SK-N-DZ (cell line): ENCODE results near the gene C1orf53. TPM values are rescaled to one million over a fixed set of nuclear protein-coding genes. Genes with fewer than 3 reads are reported as not detected.
A peak's percentile ranks its signal among the peaks of the same experiment; 100 is the strongest.
"Not testable (repeated sequence)": the region's sequence is repeated elsewhere in the genome, so short reads cannot be mapped to it uniquely, and the experiment has no call there.

Experiments used
- DNase-seq: peaks from one replicate; pipeline ENCODE4 v3.0.0-alpha.2; 2015; ENCODE audit warnings: low spot score
- polyA plus RNA-seq, 2 experiments: library from polyadenylated mRNA; depleted of rRNA; stranded (reverse); fragments of >200 nt; gene quantifications; 2 replicates each; pipeline ENCODE4 v1.2.3, GENCODE V29; 2014

Gene C1orf53
- polyA plus RNA-seq (2014; cell fraction: cytosol; rRNA removed) = 1.7 and 3.3 TPM in 2 replicates
- 2.7 TPM in 1 of 2 replicates, not detected in the other for polyA plus RNA-seq (2014; cell fraction: nucleus; rRNA removed)

GRCh38 chr1:197902454-197903195 is at the start of gene C1orf53:
Gene C1orf53 (plus strand): TSS chr1:197902630. CDS start chr1:197902650, 20 bp downstream.
- DNase-seq = peak; percentile 83

- not testable (repeated sequence) for DNase-seq
Observed at GRCh38 chr1:197855751-197856150, 46.7 kb upstream of the C1orf53 start.

DNA sequence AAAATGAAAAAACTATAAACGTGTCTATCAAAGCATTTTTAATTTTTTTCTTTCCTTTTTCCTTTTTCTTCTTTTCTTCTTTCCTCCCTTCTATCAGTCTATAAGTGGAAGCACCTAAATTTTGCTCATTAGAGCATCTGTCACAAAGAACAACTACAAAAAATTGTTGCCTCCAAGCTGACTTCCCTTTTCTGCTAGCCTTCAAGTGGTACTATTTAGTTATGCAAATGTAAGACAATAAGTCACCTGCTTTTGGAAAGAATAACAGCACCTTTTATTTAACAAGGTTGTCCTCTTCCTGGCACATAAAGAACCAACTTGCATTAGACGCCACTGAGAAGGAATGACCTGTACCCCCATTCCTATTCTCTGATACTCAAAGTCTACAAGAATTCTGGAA is 45.0 kb upstream of the C1orf53 start:
- no peak for DNase-seq

DNA sequence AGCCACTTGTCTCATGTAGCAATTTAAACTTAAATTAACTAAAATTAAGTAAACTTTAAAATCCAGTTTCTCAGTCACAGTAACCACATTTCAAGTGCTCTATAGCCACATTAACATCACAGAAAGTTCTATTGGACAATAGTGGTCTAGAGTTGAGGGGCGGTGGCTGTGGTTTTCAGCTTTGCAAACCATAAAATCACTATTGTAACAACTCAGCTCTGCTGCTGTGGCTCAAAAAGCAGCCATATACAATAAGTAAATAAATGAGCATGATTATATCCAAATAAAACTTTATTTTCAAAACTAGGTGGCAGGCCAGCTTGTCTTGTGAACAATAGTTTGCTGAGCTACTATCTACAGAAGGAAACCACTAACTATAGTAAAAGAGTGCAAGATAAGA is 43.4 kb upstream of the C1orf53 start:
- no peak for DNase-seq

GRCh38 chr1:197862221-197862620 is 40.2 kb upstream of the C1orf53 start:
- DNase-seq = no peak

- no peak for DNase-seq
Observed at GRCh38 chr1:197862671-197863070, 39.8 kb upstream of the C1orf53 start.

DNA sequence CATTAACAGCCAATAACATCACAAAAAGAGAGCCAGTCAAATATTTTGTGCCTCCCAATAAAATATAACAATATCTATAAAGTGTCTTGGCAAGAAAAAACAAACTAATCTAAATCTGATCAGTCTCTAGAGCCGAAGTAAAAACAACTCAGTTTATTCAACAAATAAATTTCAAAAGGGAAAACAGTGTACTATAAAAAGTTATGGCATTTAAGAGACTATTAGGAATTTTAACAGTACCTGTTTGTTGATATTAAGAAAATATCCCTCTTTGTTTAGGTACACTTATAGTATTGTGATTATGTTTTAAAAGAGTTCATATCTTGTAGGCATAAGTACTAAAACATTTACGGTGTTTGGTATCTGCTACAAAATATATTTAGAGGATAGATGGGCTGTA is 36.6 kb upstream of the C1orf53 start:
- DNase-seq = no peak

DNA sequence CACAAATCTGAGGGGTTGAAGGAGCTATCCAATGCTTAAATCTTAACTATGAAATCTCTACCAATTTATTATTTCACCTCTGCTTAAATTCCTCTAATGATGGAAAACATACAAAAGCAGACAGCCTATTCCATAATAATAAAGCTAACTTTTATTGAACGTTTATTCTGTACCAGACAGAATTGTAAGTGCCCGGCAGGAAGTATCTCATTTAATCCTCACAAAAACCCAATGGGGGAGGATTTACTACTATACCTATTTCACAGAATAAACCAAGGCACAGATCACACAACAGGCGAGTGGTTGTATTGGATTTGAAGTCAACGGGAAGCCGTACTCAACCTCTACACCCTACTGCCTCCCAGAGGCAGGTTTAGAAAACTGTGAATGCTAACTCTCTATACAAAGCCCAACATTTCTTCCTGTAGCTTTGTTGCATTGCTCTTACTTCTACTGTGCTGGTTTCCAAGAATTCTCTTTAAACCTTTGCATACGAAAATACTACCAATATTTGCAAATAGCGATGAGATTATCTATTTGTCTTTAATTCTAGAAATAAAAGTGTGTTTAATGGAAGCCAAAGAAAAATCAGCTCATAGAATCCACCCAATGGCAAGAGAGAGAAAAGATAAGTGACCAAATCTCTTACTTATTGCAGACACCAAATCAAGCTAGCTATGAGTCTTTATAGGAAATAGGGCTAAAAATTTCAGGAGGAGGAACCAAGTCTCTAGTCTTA is 33.5 kb upstream of the C1orf53 start:
- peak; percentile 10 for DNase-seq

- DNase-seq = no peak
Observed at GRCh38 chr1:197869490-197870077, 32.8 kb upstream of the C1orf53 start.

GRCh38 chr1:197876894-197877293 is 25.5 kb upstream of the C1orf53 start:
- no peak for DNase-seq

GRCh38 chr1:197880385-197880784 is 22.0 kb upstream of the C1orf53 start:
- not testable (repeated sequence) for DNase-seq

DNA sequence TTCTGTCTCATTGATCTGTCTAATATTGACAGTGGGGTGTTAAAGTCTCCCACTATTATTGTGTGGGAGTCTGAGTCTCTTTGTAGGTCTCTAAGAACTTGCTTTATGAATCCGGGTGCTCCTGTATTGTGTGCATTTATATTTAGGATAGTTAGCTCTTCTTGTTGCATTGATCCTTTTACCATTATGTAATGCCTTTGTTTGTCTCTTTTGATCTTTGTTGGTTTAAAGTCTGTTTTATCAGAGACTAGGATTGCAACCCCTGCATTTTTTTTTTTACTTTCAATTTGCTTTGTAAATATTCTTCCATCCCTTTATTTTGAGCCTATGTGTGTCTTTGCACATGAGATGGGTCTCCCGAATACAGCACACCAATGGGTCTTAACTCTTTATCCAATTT is 20.2 kb upstream of the C1orf53 start:
- DNase-seq = not testable (repeated sequence)

GRCh38 chr1:197884173-197884572 is 18.3 kb upstream of the C1orf53 start:
- DNase-seq = no peak

DNA sequence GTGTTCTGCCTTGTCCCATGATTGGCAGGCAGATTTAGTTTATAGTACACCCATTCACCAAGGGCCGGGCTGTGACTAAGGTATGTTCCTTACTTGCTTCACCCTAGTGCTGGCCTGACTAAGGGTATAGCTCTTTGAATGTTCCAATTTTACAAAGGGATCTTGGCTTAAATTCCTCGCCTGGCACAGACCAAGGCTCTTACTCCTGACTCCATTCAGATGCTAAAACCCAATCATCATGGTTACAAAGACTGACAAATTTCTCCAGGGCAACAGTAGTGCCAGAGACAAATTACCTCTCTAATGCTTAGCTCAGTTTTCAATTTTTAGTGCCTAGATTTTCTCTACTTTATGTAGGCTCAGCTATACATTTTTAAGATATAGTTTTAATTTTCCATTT is 11.5 kb upstream of the C1orf53 start:
- DNase-seq = no peak

GRCh38 chr1:197892684-197893083 is 9.7 kb upstream of the C1orf53 start:
- DNase-seq = no peak

DNA sequence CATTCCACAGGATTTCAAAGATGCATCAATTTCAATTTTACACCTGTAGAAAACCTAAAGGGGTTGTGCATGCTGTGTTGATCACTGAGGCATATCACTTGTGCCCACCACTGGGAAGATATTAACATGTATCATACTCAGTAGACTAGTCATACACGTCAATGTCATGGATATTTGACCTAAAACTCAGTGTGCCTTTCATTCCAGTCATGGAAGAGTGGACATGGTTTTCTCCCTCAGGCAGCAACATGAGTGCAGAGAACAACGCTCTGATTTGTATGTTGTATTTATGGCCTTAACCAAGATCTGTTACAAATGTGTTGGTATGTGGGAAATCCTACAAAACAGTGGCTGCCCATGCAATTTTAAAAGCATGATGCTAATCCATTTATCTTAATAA is 6.1 kb upstream of the C1orf53 start:
- no peak for DNase-seq

DNA sequence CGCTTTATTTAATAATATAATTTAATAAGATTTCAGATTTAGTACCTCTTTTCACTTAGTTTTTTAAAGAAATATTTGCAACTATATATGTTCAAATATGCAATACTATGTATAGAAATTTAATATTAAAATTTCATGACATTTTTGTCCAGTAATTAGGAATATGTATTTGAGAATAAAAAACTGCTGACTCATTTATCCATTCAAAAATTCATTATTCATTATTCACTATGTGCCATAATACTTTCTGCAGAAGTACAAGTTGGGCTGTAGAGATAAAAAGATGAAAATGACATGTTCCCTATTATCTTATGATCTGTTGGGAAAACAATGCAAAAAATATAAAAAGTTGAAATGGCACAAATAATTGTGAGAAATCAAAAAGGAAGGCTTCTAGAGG is 3.4 kb upstream of the C1orf53 start:
- DNase-seq = no peak

GRCh38 chr1:197902131-197902453 is 338 bp upstream of the C1orf53 start:
- DNase-seq = no peak

DNA sequence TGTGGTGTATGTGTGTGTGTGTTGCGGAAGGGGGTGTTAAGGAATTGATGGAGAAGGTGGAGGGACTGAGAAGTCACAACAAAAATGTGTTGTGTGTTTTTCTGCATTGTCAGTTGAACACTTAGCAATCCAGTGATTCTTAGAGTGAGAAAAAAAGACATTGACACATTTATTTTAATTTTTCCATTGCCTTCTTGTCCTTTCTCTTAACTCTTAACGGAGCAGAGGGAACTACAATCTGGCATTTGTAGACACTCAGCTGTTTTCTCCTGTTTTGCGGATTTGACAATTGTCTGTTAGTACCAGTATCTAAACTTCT is 725 bp downstream of the C1orf53 start:
- no peak for DNase-seq

- peak; percentile 37 for DNase-seq
Observed at GRCh38 chr1:197904126-197904787, 1.8 kb downstream of the C1orf53 start.

GRCh38 chr1:197905699-197906351 is 3.4 kb downstream of the C1orf53 start:
- no peak for DNase-seq
